Neural cell (in vitro differentiated cells): ENCODE data around the gene ATF7. TPM values are rescaled to one million over a fixed set of nuclear protein-coding genes. Genes with fewer than 3 reads are reported as not detected.

Source experiments
- H2AFZ ChIP-seq: fragments of 200-600, 300-800 bp; sonication (generic), shearing (Covaris generic); 2 replicates; pipeline ENCODE4 v1.6.0; 2014; ENCODE audit warnings: low read depth, mild to moderate bottlenecking, antibody characterized with exemption, low read length, moderate library complexity
- H3F3A ChIP-seq: fragments of 200-600 bp; shearing (Covaris generic); 2 replicates; pipeline ENCODE4 v1.6.1; 2016; ENCODE audit warnings: mild to moderate bottlenecking, moderate library complexity, mixed read lengths, antibody characterized with exemption, low read length; ENCODE audit not compliant: insufficient read depth, poor library complexity, severe bottlenecking
- H3K27ac ChIP-seq: fragments of 200-600, 300-800 bp; sonication (generic), shearing (Covaris generic); 2 replicates; pipeline ENCODE4 v1.5.1; 2014; ENCODE audit warnings: mild to moderate bottlenecking, low read length, moderate library complexity
- H3K27me3 ChIP-seq: fragments of 300-800, 200-600 bp; sonication (generic), shearing (Covaris generic); 2 replicates; pipeline ENCODE4 v1.6.0; 2014; ENCODE audit warnings: mild to moderate bottlenecking, low read depth, low read length, moderate library complexity; ENCODE audit not compliant: insufficient read depth
- H3K36me3 ChIP-seq: fragments of 300-800, 200-600 bp; sonication (generic), shearing (Covaris generic); 2 replicates; pipeline ENCODE4 v1.5.1; 2014; ENCODE audit warnings: mild to moderate bottlenecking, antibody characterized with exemption, low read length, moderate library complexity; ENCODE audit not compliant: insufficient read depth
- H3K4me2 ChIP-seq: fragments of 300-800, 200-600 bp; sonication (generic), shearing (Covaris generic); 2 replicates; pipeline ENCODE4 v1.6.0; 2014; ENCODE audit warnings: mild to moderate bottlenecking, low read length
- H3K4me3 ChIP-seq: fragments of 300-800, 200-600 bp; sonication (generic), shearing (Covaris generic); 2 replicates; pipeline ENCODE4 v1.5.1; 2014; ENCODE audit warnings: mild to moderate bottlenecking, low read length, moderate library complexity
- H3K79me2 ChIP-seq: fragments of 200-600 bp; shearing (Covaris generic); replicated peaks from 2 replicates; pipeline ENCODE4 v1.6.0; 2014; ENCODE audit warnings: mild to moderate bottlenecking, low read length, moderate library complexity; ENCODE audit not compliant: insufficient read depth
- H3K9ac ChIP-seq: fragments of 300-800, 200-600 bp; sonication (generic), shearing (Covaris generic); 2 replicates; pipeline ENCODE4 v1.6.1; 2016; ENCODE audit warnings: mild to moderate bottlenecking, low read length, mixed read lengths
- H3K9me2 ChIP-seq: fragments of 200-600 bp; shearing (Covaris generic); 2 replicates; pipeline ENCODE4 v1.6.1; 2016; ENCODE audit warnings: mild to moderate bottlenecking, low read length, mixed read lengths; ENCODE audit not compliant: insufficient read depth
- H3K9me3 ChIP-seq: fragments of 200-600, 300-800 bp; sonication (generic), shearing (Covaris generic); 2 replicates; pipeline ENCODE4 v1.6.1; 2016; ENCODE audit warnings: mild to moderate bottlenecking, mixed run types, low read length, moderate library complexity, mixed read lengths
- H4K20me1 ChIP-seq: fragments of 200-600 bp; shearing (Covaris generic); 2 replicates; pipeline ENCODE4 v1.6.1; 2016; ENCODE audit warnings: mild to moderate bottlenecking, mixed run types; ENCODE audit not compliant: insufficient read depth
- EP300 ChIP-seq: fragments of 450-650 bp; conservative IDR thresholded peaks from 2 replicates; pipeline ENCODE4 v1.6.1; 2014; ENCODE audit warnings: antibody characterized with exemption, mild to moderate bottlenecking, moderate library complexity; ENCODE audit not compliant: poor library complexity, severe bottlenecking
- EZH2 ChIP-seq: fragments of 200-600, 300-800 bp; shearing (Covaris generic), sonication (generic); IDR thresholded peaks from 2 replicates; pipeline ENCODE4 v1.6.1; 2014; ENCODE audit warnings: antibody characterized with exemption, low read length, borderline replicate concordance, mild to moderate bottlenecking; ENCODE audit not compliant: insufficient read depth, poor library complexity, severe bottlenecking
- MXI1 ChIP-seq: fragments of 450-650 bp; conservative IDR thresholded peaks from 2 replicates; pipeline ENCODE4 v1.6.1; 2014; ENCODE audit warnings: antibody characterized with exemption, mild to moderate bottlenecking; ENCODE audit not compliant: poor library complexity, severe bottlenecking
- POLR2AphosphoS5 ChIP-seq: IDR thresholded peaks from 2 replicates; pipeline ENCODE4 v1.6.1; 2012
- RAD21 ChIP-seq: fragments of 450-650 bp; conservative IDR thresholded peaks from 2 replicates; pipeline ENCODE4 v1.6.1; 2014; ENCODE audit warnings: antibody characterized with exemption, mild to moderate bottlenecking, moderate library complexity
- SMC3 ChIP-seq: fragments of 450-650 bp; conservative IDR thresholded peaks from 2 replicates; pipeline ENCODE4 v1.6.1; 2014; ENCODE audit warnings: antibody characterized with exemption, mild to moderate bottlenecking, moderate library complexity; ENCODE audit not compliant: poor library complexity
- TAF1 ChIP-seq: IDR thresholded peaks from 2 replicates; pipeline ENCODE4 v1.6.1; 2012; ENCODE audit warnings: low read depth
- polyA plus RNA-seq: library from polyadenylated mRNA; depleted of rRNA; stranded (reverse); fragments of >200 nt; gene quantifications from 2 replicates; pipeline ENCODE4 v1.2.3, GENCODE V29; 2014
- TF ChIP-seq, protein P1 (sequence below): fragments of 450-650 bp; IDR thresholded peaks from 2 replicates; pipeline ENCODE4 v1.5.1; 2014; ENCODE audit warnings: antibody characterized with exemption, mild to moderate bottlenecking, moderate library complexity; ENCODE audit not compliant: poor library complexity, severe bottlenecking
- TF ChIP-seq, protein P2 (sequence below): IDR thresholded peaks from 2 replicates; pipeline ENCODE4 v1.6.1; 2012; ENCODE audit warnings: borderline replicate concordance

Gene ATF7
- polyA plus RNA-seq, 1 donor from 2014 or later: 6.3 TPM

DNA sequence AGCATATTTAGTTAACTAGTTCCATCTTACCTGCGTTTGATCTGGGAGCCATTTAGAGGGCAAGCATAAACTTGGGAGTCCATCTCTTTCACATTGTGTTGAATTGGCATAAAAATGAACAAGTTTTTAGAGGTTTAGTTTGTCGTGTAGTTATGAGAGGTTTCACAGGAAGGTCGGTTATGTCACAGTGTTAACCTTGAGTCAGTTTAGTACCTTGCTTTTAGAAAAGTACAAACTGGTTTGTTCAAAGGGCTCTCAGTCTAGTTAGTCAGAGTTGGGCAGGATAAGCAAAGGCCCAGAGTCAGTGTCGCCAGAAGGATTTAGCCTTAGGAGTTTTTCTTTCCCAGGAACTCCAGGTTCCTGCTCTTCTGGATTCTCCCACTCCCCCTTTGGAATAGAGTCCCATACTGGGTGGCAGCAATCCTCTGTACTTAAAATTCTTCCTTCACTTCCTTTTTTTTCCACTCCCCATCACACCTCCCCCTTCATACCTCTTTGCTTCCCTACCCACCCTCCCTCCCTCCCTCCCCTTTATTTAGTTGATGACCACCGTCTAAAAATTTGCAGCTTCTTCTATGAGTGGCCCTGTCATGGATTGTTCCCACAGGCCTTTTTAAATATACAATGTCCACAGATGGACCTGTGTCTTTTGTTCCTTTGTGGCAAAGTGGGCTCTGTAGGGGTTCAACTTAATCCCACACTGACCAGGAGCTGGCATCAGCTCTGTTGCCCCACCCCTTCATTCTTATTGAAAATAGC is 162.2 kb downstream of the ATF7 start:
- Histone ChIP-seq H2AFZ (no peak overlapping the region), H3K4me2 (no peak overlapping the region), H3K9me2 (no peaks in the 10 kb centered on the region), H3K9me3 (no peaks in the 10 kb centered on the region), H3K9ac (no peak overlapping the region), H4K20me1 (peaks cover 35% of the 10 kb centered on the region), H3K36me3 (peaks cover 19% of the 10 kb centered on the region), H3K27me3 (no peaks in the 10 kb centered on the region), H3K27ac (no peak overlapping the region), H3K79me2 (peaks cover 33% of the 10 kb centered on the region), H3F3A (no peaks in the 10 kb centered on the region), H3K4me3 (no peak overlapping the region)
- TF ChIP-seq RAD21 (no peak), TAF1 (no peak), EZH2 (no peak), SMC3 (no peak), EP300 (no peak), MXI1 (no peak), POLR2AphosphoS5 (no peak)
- TF ChIP-seq, protein P1, sequence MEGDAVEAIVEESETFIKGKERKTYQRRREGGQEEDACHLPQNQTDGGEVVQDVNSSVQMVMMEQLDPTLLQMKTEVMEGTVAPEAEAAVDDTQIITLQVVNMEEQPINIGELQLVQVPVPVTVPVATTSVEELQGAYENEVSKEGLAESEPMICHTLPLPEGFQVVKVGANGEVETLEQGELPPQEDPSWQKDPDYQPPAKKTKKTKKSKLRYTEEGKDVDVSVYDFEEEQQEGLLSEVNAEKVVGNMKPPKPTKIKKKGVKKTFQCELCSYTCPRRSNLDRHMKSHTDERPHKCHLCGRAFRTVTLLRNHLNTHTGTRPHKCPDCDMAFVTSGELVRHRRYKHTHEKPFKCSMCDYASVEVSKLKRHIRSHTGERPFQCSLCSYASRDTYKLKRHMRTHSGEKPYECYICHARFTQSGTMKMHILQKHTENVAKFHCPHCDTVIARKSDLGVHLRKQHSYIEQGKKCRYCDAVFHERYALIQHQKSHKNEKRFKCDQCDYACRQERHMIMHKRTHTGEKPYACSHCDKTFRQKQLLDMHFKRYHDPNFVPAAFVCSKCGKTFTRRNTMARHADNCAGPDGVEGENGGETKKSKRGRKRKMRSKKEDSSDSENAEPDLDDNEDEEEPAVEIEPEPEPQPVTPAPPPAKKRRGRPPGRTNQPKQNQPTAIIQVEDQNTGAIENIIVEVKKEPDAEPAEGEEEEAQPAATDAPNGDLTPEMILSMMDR: no peak
- TF ChIP-seq, protein P2, sequence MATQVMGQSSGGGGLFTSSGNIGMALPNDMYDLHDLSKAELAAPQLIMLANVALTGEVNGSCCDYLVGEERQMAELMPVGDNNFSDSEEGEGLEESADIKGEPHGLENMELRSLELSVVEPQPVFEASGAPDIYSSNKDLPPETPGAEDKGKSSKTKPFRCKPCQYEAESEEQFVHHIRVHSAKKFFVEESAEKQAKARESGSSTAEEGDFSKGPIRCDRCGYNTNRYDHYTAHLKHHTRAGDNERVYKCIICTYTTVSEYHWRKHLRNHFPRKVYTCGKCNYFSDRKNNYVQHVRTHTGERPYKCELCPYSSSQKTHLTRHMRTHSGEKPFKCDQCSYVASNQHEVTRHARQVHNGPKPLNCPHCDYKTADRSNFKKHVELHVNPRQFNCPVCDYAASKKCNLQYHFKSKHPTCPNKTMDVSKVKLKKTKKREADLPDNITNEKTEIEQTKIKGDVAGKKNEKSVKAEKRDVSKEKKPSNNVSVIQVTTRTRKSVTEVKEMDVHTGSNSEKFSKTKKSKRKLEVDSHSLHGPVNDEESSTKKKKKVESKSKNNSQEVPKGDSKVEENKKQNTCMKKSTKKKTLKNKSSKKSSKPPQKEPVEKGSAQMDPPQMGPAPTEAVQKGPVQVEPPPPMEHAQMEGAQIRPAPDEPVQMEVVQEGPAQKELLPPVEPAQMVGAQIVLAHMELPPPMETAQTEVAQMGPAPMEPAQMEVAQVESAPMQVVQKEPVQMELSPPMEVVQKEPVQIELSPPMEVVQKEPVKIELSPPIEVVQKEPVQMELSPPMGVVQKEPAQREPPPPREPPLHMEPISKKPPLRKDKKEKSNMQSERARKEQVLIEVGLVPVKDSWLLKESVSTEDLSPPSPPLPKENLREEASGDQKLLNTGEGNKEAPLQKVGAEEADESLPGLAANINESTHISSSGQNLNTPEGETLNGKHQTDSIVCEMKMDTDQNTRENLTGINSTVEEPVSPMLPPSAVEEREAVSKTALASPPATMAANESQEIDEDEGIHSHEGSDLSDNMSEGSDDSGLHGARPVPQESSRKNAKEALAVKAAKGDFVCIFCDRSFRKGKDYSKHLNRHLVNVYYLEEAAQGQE: no peak

DNA sequence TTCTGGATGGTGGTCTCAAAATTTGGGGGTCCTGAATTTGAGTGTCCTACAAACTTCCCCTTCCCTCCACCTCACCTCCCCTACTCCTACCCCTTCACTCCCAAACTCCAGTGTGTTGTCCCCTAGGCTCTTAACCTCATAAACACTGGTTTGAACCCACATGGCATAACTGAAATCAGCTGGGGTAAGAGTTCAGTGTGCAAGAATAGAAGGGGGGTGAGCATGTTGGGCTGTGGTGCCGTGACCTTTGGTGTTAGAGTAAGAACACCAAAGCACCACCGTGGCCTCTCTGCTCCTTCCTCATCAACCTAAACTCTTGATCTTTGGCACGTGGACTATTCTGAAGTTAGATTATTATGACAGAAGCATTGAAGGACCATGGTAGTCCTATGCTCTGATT is 163.2 kb downstream of the ATF7 start:
- Histone ChIP-seq H3K4me3 (no peak overlapping the region), H3F3A (no peaks in the 10 kb centered on the region), H3K9me3 (no peaks in the 10 kb centered on the region), H3K9me2 (no peaks in the 10 kb centered on the region), H3K9ac (no peak overlapping the region), H3K36me3 (peaks cover 19% of the 10 kb centered on the region), H4K20me1 (peaks cover 39% of the 10 kb centered on the region), H2AFZ (no peak overlapping the region), H3K4me2 (no peak overlapping the region), H3K27ac (no peak overlapping the region), H3K79me2 (peaks cover 29% of the 10 kb centered on the region), H3K27me3 (no peaks in the 10 kb centered on the region)
- TF ChIP-seq RAD21: no peak
- no peak for TF ChIP-seq EZH2
- TF ChIP-seq POLR2AphosphoS5: no peak
- TF ChIP-seq, protein P1: no peak
- no peak for TF ChIP-seq SMC3
- TF ChIP-seq, protein P2: no peak
- no peak for TF ChIP-seq MXI1
- no peak for TF ChIP-seq EP300
- no peak for TF ChIP-seq TAF1
